Gastrocnemius medialis (tissue), 4 donors: ENCODE measurements around the gene ZNF438.
"Not testable (repeated sequence)": the region's sequence is repeated elsewhere in the genome, so short reads cannot be mapped to it uniquely, and the experiment has no call there.

ENCODE experiments used
- POLR2A ChIP-seq, 2 donors: fragments of 450-650 bp; IDR thresholded peaks; one replicate each; pipeline ENCODE4 v1.6.1; 2017; ENCODE audit warnings: antibody characterized with exemption in 2 of 2, mild to moderate bottlenecking in 2 of 2, moderate library complexity in 2 of 2
- TF ChIP-seq, protein P1 (sequence below), 5 experiments: fragments of 450-650 bp in 3 of 5; fragments of 200-600 bp in 2 of 5; sonication (generic) in 2 of 5; IDR thresholded peaks in 4 of 5; conservative IDR thresholded peaks in 1 of 5; 1 replicate in 4 of 5; 2 replicates in 1 of 5; pipeline ENCODE4 v1.5.1; 2016 to 2019; ENCODE audit warnings: antibody characterized with exemption in 5 of 5, mild to moderate bottlenecking in 3 of 5, moderate library complexity in 3 of 5

DNA sequence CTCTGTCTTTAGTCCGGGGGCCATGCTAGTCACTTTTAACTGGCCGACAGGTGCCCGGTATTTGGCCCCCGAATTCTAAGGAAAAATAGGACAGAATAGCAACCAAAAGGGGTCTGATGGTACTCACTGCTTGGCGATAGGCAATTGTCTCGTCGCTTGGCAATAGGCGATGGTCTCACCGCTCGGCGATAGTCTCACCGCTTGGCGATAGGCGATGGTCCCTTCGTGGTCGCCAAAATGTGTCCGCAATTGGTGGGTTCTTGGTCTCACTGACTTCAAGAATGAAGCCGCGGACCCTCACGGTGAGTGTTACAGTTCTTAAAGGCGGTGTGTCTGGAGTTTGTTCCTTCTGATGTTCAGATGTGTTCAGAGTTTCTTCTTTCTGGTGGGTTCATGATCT is 130.2 kb downstream of the ZNF438 start:
- TF ChIP-seq, protein P1, sequence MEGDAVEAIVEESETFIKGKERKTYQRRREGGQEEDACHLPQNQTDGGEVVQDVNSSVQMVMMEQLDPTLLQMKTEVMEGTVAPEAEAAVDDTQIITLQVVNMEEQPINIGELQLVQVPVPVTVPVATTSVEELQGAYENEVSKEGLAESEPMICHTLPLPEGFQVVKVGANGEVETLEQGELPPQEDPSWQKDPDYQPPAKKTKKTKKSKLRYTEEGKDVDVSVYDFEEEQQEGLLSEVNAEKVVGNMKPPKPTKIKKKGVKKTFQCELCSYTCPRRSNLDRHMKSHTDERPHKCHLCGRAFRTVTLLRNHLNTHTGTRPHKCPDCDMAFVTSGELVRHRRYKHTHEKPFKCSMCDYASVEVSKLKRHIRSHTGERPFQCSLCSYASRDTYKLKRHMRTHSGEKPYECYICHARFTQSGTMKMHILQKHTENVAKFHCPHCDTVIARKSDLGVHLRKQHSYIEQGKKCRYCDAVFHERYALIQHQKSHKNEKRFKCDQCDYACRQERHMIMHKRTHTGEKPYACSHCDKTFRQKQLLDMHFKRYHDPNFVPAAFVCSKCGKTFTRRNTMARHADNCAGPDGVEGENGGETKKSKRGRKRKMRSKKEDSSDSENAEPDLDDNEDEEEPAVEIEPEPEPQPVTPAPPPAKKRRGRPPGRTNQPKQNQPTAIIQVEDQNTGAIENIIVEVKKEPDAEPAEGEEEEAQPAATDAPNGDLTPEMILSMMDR (IDR thresholded peaks at IDR 0.05 in 4 of 5, conservative IDR thresholded peaks at IDR 0.05 in 1 of 5): not testable (repeated sequence)
- not testable (repeated sequence) for TF ChIP-seq POLR2A (IDR thresholded peaks at IDR 0.05)
